HCT116 (cell line): ENCODE data around the gene MYO3B.
"Not testable (repeated sequence)": the region's sequence is repeated elsewhere in the genome, so short reads cannot be mapped to it uniquely, and the experiment has no call there.

Experiments used
- CBX3 ChIP-seq: IDR thresholded peaks from 2 replicates; pipeline ENCODE4 v1.6.1; 2012; ENCODE audit warnings: low read depth
- EGR1 ChIP-seq: IDR thresholded peaks from 2 replicates; pipeline ENCODE4 v1.6.1; 2012; ENCODE audit warnings: low read depth
- EZH2 ChIP-seq: fragments of 200-600 bp; sonication (generic); IDR thresholded peaks from 2 replicates; pipeline ENCODE4 v1.6.1; 2017; ENCODE audit warnings: antibody characterized with exemption, mixed run types
- POLR2A ChIP-seq: IDR thresholded peaks from 2 replicates; pipeline ENCODE4 v1.7.0; 2011; ENCODE audit warnings: borderline replicate concordance; ENCODE audit not compliant: insufficient read depth, insufficient read length; ENCODE audit errors: extremely low read depth
- POLR2AphosphoS5 ChIP-seq: IDR thresholded peaks from 2 replicates; pipeline ENCODE4 v1.6.1; 2011; ENCODE audit warnings: mild to moderate bottlenecking, low read depth, low read length, moderate library complexity
- TCF7L2 ChIP-seq: IDR thresholded peaks from 2 replicates; pipeline ENCODE4 v1.7.0; 2011; ENCODE audit warnings: borderline replicate concordance, inconsistent platforms; ENCODE audit not compliant: insufficient read depth, insufficient read length; ENCODE audit errors: extremely low read depth
- YY1 ChIP-seq: IDR thresholded peaks from 2 replicates; pipeline ENCODE4 v1.6.1; 2011; ENCODE audit warnings: low read length, low read depth, moderate library complexity, mild to moderate bottlenecking; ENCODE audit not compliant: insufficient replicate concordance; ENCODE audit errors: extremely low read depth
- TF ChIP-seq, protein P1 (sequence below), 3 experiments: fragments of 200-600 bp in 1 of 3; sonication (generic) in 1 of 3; IDR thresholded peaks in 2 of 3; conservative IDR thresholded peaks in 1 of 3; 2 replicates each; pipeline ENCODE4 v1.5.1; 2012 to 2017; ENCODE audit warnings: low read depth in 2 of 3, low read length in 2 of 3, antibody characterized with exemption in 1 of 3, borderline replicate concordance in 1 of 3, control low read depth in 1 of 3, mild to moderate bottlenecking in 1 of 3, mixed read lengths in 1 of 3, mixed run types in 1 of 3, moderate library complexity in 1 of 3; ENCODE audit not compliant: insufficient read depth in 1 of 3
- TF ChIP-seq, protein P2 (sequence below): IDR thresholded peaks from 2 replicates; pipeline ENCODE4 v1.6.1; 2011; ENCODE audit warnings: mild to moderate bottlenecking, low read length, moderate library complexity; ENCODE audit not compliant: insufficient replicate concordance; ENCODE audit errors: extremely low read depth
- TF ChIP-seq, protein P3 (sequence below): IDR thresholded peaks from 2 replicates; pipeline ENCODE4 v1.6.1; 2012

DNA sequence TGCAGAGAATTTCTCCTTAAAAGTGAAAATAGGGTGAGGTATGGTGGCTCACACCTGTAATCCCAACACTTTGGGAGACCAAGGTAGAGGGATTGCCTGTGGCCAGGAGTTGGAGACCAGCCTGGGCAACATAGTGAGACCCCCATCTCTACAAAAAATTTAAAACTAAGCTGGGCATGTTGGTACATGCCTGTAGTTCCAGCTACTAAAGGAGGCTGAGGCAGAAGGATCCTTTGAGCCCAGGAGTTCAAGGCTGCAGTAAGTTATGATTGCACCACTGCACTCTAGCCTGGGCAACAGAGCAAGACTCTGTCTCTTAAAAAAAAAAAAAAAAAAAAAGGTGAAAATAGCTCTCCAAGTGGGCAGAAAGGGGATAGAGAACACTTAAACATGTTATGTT, 496.3 kb downstream of the MYO3B start:
- TF ChIP-seq, protein P1, sequence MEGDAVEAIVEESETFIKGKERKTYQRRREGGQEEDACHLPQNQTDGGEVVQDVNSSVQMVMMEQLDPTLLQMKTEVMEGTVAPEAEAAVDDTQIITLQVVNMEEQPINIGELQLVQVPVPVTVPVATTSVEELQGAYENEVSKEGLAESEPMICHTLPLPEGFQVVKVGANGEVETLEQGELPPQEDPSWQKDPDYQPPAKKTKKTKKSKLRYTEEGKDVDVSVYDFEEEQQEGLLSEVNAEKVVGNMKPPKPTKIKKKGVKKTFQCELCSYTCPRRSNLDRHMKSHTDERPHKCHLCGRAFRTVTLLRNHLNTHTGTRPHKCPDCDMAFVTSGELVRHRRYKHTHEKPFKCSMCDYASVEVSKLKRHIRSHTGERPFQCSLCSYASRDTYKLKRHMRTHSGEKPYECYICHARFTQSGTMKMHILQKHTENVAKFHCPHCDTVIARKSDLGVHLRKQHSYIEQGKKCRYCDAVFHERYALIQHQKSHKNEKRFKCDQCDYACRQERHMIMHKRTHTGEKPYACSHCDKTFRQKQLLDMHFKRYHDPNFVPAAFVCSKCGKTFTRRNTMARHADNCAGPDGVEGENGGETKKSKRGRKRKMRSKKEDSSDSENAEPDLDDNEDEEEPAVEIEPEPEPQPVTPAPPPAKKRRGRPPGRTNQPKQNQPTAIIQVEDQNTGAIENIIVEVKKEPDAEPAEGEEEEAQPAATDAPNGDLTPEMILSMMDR (IDR thresholded peaks at IDR 0.05 in 2 of 3, conservative IDR thresholded peaks at IDR 0.05 in 1 of 3; ENCODE audit: borderline replicate concordance in 1 of 3, insufficient read depth in 1 of 3, low read depth in 2 of 3, low read length in 2 of 3) = not testable (repeated sequence)
- TF ChIP-seq TCF7L2, POLR2A, POLR2AphosphoS5, EGR1, YY1, EZH2, CBX3: not testable (repeated sequence)
- TF ChIP-seq, protein P2, sequence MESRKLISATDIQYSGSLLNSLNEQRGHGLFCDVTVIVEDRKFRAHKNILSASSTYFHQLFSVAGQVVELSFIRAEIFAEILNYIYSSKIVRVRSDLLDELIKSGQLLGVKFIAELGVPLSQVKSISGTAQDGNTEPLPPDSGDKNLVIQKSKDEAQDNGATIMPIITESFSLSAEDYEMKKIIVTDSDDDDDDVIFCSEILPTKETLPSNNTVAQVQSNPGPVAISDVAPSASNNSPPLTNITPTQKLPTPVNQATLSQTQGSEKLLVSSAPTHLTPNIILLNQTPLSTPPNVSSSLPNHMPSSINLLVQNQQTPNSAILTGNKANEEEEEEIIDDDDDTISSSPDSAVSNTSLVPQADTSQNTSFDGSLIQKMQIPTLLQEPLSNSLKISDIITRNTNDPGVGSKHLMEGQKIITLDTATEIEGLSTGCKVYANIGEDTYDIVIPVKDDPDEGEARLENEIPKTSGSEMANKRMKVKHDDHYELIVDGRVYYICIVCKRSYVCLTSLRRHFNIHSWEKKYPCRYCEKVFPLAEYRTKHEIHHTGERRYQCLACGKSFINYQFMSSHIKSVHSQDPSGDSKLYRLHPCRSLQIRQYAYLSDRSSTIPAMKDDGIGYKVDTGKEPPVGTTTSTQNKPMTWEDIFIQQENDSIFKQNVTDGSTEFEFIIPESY = not testable (repeated sequence)
- TF ChIP-seq, protein P3, sequence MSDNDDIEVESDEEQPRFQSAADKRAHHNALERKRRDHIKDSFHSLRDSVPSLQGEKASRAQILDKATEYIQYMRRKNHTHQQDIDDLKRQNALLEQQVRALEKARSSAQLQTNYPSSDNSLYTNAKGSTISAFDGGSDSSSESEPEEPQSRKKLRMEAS = not testable (repeated sequence)
